ENCODE results near the gene KIF1A. TPM values are rescaled to one million over a fixed set of nuclear protein-coding genes. Genes with fewer than 3 reads are reported as not detected.

Gene KIF1A
- total and polyA plus RNA-seq, 2 of the 8 experiments (the other 6 are each of a cell fraction or from before 2014, with no cell fraction given) = 61.3 to 281 TPM

DNA sequence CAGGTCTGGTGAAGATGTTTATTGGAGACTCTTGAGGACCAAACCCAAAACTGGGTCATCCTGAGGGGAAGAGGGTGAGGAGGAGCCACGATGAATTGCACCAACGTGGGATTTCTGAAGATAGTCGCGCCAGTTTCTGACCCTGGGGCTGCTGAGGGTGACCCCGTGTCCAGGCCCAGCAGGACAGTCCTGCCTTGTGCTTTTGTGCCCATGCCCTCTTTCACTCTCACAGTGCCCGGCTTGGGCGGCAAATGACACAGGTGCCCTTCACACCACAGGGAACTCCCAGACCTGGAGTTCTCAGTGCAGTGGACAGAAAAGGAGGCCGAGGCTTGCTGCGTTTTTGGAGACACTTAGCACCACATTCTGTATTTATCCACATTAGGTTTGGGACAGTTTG, 15.5 kb upstream of the KIF1A start:
- CTCF ChIA-PET (ENCODE audit: partially characterized antibody) = no interaction called here
- no peak overlapping the region for H4K5ac ChIP-seq (ENCODE audit: insufficient read length, low read depth, low read length)
- no peak overlapping the region for H2BK15ac ChIP-seq (ENCODE audit: low read length)
- no peak for TF ChIP-seq PHF8 (conservative IDR thresholded peaks at IDR 0.05; ENCODE audit: low read depth, low read length)
- no peak for TF ChIP-seq GTF2F1 (IDR thresholded peaks at IDR 0.05; ENCODE audit: borderline replicate concordance, low read depth, low read length)

More for the DNA sequence above, 15.5 kb upstream of the KIF1A start:
- H2BK120ac ChIP-seq (replicated peaks; ENCODE audit: low read depth, low read length) = no peak overlapping the region
- no peaks in the 10 kb centered on the region for H3K79me2 ChIP-seq (ENCODE audit: control insufficient read depth in 1 of 2, insufficient read depth in 2 of 2, low read length in 2 of 2)
- no peak overlapping the region for H3K27ac ChIP-seq (ENCODE audit: low read depth, low read length)
- H2AFZ ChIP-seq (ENCODE audit: low read length) = no peak overlapping the region
- H3K36me3 ChIP-seq (ENCODE audit: control insufficient read depth in 2 of 4, insufficient read depth in 4 of 4, low read length in 3 of 4) = no peaks in the 10 kb centered on the region
- peaks cover 0 to 15% (median 9%) of the 10 kb centered on the region in 4 experiments; a peak in 5 of 7 replicates for H3K27me3 ChIP-seq (replicated peaks in 1 of 4; ENCODE audit: control insufficient read depth in 3 of 4, extremely low read depth in 1 of 4, insufficient read depth in 3 of 4, low read length in 3 of 4)
- H4K20me1 ChIP-seq (replicated peaks in 1 of 2; ENCODE audit: control insufficient read depth in 1 of 2, insufficient read depth in 2 of 2, low read length in 2 of 2) = peaks cover 0 to 5% of the 10 kb centered on the region in 2 experiments
- 84% methylated on average over 9 of the region's 9 CpGs; no CpG with 5 or more reads in 1 of the 2 experiments for WGBS, 2 experiments (ENCODE audit: extremely low coverage in 1 of 2, insufficient coverage in 1 of 2, insufficient read length in 1 of 2, insufficient replicate concordance in 2 of 2, low coverage in 1 of 2, low lambda C conversion rate in 2 of 2, missing lambda C conversion rate in 1 of 2)
- no peak overlapping the region for H4K91ac ChIP-seq (replicated peaks; ENCODE audit: insufficient read length, low read length)
- H4K8ac ChIP-seq (ENCODE audit: extremely low read depth, insufficient read depth, low read length) = peak overlapping the region; percentile 40; the same call in 1 of the 2 replicates
- H3K4me1 ChIP-seq (replicated peaks in 1 of 4; ENCODE audit: control insufficient read depth in 3 of 4, insufficient read depth in 4 of 4, low read length in 3 of 4) = peaks cover 0 to 2% (median under 1%) of the 10 kb centered on the region in 4 experiments; a peak in 2 of 7 replicates
- FAIRE-seq = no peak
- no peak overlapping the region for H2BK20ac ChIP-seq (ENCODE audit: low read length)
- H3K4ac ChIP-seq (replicated peaks; ENCODE audit: insufficient read length, low read depth, low read length) = no peak overlapping the region
- no peak overlapping the region for H3K18ac ChIP-seq (ENCODE audit: extremely low read depth, low read length)
- H3K9me3 ChIP-seq (ENCODE audit: insufficient read depth in 2 of 2, low read depth in 1 of 2, low read length in 1 of 2) = no peaks in the 10 kb centered on the region
- H3K14ac ChIP-seq (ENCODE audit: insufficient read length) = no peak overlapping the region
- no peak overlapping the region for H3K56ac ChIP-seq (replicated peaks; ENCODE audit: insufficient read length, low read depth, low read length)
- H2AK5ac ChIP-seq (ENCODE audit: low read depth, low read length) = no peak overlapping the region
- no peak overlapping the region for H2BK5ac ChIP-seq (ENCODE audit: low read depth, low read length)
- H2BK12ac ChIP-seq (ENCODE audit: low read depth, low read length) = no peak overlapping the region
- DNase-seq (ENCODE audit: low read depth in 1 of 2, low spot score in 2 of 2) = no peak
- H3K23ac ChIP-seq (ENCODE audit: insufficient read length) = no peak overlapping the region
- no peak overlapping the region for H3K4me3 ChIP-seq (ENCODE audit: extremely low read depth in 1 of 4, insufficient read depth in 2 of 4, low read depth in 3 of 4, low read length in 4 of 4)
- no peaks in the 10 kb centered on the region for H3K79me1 ChIP-seq (ENCODE audit: low read depth, low read length)
- H3K23me2 ChIP-seq (ENCODE audit: low read depth, low read length) = peaks cover 6% of the 10 kb centered on the region; the same call in 1 of the 2 replicates
- no peak overlapping the region for H3K4me2 ChIP-seq (ENCODE audit: insufficient read depth in 1 of 2, low read depth in 2 of 2, low read length in 2 of 2)
- POLR2A ChIA-PET (ENCODE audit: partially characterized antibody) = no interaction called here
- H3K9ac ChIP-seq (replicated peaks in 1 of 4; ENCODE audit: extremely low read depth in 1 of 4, low read depth in 3 of 4, low read length in 3 of 4) = no peak overlapping the region
